Right renal pelvis (tissue), 4 donors: ENCODE data around the gene PLB1. TPM values are rescaled to one million over a fixed set of nuclear protein-coding genes. Genes with fewer than 3 reads are reported as not detected.

Source experiments
- DNase-seq, 4 donors: peaks; one replicate each; pipeline ENCODE4 v3.0.0-alpha.2; 2013; ENCODE audit warnings: low read depth in 4 of 4, low spot score in 3 of 4, missing footprints in 1 of 4
- polyA plus RNA-seq, 4 donors: library from polyadenylated mRNA; unstranded; fragments of 120-200 nt; gene quantifications; one replicate each; pipeline ENCODE4 v1.2.1, GENCODE V29; 2013; ENCODE audit not compliant: insufficient read length in 4 of 4

PLB1 gene
- polyA plus RNA-seq, 4 donors = 0.65 to 1.3 (median 1.2) TPM

GRCh38 chr2:28676152-28676835, 180.4 kb downstream of the PLB1 start:
- no peak for DNase-seq

- DNase-seq = no peak
These were observed 182.5 kb downstream of the PLB1 start for GRCh38 chr2:28678175-28678855.

GRCh38 chr2:28678944-28679343, 183.1 kb downstream of the PLB1 start:
- DNase-seq = no peak

DNA sequence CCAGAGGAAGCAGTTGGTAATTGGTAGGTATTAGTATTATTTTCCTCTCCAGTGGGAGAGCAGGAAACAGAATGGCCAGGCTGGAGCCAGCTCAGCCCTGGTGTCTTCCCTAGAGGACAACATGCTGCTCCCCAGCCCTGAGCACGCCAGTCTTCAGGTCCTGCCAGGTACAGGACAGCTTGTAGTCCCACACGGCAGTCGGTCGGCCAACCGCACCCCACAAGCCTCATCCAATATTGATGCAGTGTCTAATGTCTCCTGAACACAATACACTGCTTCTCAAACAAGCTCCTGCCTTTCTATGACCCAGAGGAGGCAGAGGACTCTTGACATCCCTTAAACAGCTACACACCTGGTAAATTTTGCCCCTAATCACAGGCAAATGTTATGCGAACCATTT, 184.8 kb downstream of the PLB1 start:
- no peak for DNase-seq

GRCh38 chr2:28681158-28681571, 185.3 kb downstream of the PLB1 start:
- DNase-seq = no peak

- DNase-seq = no peak
These were observed 185.7 kb downstream of the PLB1 start for GRCh38 chr2:28681606-28682005.

DNA sequence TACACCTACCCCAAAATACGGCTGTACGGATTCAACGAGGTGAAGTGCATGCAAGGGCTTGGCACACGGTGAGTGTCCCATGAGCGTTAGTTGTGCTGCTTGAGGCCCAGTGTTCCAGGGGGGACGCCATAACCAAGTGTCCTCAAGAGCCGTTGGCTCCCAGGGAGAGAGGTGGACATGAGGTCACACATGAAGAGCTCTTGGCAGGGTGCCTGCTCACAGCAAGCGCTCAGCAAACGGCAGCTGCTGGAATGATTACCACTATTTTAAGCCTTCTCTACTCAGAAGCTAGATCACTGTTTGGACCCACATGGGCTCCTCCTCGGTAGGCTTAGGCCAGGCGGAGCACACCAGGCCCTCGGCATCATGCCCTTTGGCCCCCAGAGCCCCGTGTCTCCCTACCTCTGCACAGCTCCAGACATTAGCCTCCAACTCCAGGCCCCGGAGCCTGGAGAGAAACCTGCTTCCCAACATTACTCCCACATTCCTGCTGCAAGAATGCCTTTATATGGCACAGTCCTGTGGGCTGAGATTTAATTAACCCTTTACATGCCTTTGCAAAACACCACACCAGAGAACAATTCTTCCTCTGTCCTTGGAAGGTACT, 187.3 kb downstream of the PLB1 start:
- DNase-seq = peak in 2 of 4 donors; percentile 62 to 68

DNA sequence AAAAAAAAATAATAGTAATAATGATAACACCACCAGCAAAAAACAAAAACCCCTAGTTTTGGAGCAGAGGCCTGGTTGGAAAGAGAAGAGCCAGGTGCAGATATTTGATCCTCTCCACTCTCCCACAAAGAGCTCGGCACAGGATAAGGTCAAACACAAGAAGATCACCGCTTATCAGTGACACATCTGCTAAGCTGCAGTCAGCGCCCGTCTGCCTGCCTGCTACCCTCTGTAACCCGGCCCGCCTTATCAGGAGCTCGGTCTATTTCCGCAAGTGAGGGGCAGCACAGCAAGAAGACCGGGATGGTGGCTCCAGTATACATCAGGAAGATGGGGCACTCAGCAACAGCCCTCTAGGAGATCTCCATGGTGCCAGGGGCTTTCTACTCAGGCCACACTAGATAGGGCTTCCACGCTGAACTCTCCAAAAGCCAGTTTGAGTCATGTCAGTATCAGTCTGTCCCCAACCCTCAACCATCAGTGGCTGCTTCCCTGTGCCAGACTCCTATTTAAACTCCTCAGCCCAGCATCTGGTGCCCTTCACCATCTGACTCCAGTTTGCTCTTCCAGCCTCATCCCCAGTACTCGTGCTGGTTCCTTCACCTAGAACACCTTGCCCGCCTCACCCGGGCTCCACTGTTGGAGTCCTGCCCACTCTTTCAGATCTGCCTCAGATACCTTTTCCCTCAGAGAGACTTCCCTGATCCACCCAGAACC, 188.4 kb downstream of the PLB1 start:
- DNase-seq = no peak

GRCh38 chr2:28687171-28687570, 191.3 kb downstream of the PLB1 start:
- DNase-seq = no peak

DNA sequence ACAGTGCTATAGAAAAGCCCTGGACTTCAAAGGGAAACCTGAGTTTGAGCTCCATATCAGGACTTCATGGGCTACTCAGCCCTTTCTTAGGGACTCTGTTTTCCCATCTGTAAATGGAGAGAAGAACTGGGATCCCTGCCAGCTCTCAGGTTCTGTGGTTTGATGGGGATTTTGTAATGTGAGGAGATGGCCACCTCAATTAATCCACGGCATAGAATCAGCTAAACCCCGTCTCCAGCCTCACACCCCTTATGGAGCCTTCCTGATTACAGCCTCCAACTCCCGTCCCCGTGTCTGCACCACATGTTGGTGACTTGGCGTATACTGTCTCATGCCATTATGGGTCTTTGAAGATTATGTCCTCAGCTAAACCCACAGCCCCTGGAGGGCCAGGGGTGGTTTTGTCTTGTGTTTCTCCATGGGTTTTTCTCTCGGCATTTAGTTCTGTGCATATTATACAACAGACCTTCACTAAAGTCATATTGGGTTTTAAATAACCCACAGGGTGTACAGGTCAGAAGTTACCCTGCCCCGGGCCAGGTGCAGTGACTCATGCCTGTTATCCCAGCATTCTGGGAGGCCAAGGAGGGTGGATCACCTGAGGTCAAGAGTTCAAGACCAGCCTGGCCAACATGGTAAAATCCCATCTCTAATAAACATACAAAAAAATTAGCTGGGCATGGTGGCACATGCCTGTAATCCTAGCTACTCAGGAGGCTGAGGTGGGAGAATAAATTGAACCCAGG, 192.0 kb downstream of the PLB1 start:
- no peak for DNase-seq

DNA sequence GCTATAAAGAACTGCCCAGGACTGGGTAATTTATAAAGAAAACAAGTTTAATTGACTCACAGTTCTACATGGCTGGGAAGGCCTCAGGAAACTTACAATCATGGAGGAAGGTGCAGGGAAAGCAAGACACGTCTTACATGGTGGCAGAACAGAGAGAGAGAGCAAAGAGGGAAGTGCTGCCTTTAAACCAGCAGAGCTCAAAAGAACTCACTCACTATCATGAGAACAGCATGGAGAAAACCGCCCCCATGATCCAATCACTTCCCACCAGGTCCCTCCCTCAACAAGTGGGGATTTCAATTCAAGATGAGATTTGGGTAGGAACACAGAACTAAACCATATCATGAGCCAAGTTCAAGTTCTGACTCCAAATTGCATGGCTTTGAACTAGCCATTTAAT, 193.0 kb downstream of the PLB1 start:
- no peak for DNase-seq

DNA sequence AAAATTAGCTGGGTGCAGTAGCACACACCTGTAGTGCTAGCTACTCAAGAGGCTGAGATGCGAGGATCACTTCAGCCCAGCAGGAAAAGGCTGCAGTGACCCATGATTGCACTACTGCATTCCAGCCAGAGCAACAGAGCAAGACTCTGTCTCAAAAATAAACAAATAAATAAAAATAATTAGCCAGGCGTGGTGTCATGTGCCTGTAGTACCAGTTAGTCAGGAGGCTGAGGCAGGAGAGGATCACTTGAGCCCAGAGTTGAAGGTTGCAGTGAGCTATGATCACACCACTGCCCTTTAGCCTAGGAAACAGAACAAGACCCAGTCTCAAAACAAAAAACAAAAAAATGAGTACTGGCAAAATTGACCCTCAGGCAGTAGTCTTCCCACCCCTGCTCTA, 193.9 kb downstream of the PLB1 start:
- no peak for DNase-seq

DNA sequence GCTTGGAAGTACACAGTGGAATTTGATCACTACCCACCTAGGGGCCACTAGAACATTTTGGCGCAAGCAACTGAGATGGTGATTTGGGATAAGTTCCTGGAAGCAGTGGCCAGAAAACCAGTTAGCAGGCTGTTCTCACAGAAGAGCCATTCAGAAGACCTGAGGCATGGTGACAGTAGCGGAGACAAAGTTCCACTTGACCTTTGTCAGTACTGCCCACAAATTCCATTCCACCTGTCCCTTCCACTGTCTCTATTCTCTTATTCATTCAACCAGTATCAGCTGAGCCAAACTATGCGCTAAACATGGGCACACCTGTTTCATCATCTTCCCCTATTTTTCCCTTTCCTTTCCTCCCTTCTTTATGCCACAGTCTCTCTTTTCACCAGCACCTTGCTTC, 196.6 kb downstream of the PLB1 start:
- DNase-seq = no peak

DNA sequence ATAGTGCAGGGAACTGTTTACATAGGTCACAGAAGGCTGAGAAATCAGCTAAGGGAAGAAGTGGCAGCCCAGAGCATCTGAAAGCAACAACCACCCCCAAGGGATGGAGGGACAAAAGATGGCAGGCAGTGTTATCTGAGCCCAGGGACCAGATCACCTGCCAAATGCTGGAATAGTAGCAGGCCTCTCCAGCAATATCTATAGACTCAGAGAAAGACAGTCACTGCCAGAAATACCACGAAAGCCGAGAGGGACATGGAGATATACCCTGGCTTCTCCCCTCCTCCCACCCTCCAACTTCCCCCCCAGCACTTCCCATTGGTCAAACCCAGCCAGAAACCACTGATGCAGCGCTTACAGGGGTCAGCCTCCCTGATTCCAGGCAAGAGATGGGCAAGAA, 197.4 kb downstream of the PLB1 start:
- no peak for DNase-seq

Other genes with a start within 250 kb of the PLB1 start
- gene FOSL2, start 103.2 kb upstream of the PLB1 start, polyA plus RNA-seq = 10 to 100 TPM; 24.0 to 38.5 (median 29.4) TPM